Fibroblast of mammary gland (primary cell): ENCODE data around the gene KRT4.
A peak's percentile ranks its signal among the peaks of the same experiment; 100 is the strongest.

ENCODE experiments used
- DNase-seq: peaks from one replicate; pipeline ENCODE4 v3.0.0-alpha.2; 2010; ENCODE audit warnings: low read depth
- H3K4me3 ChIP-seq: 2 replicates; pipeline ENCODE4 v1.5.1; 2011; ENCODE audit warnings: low read depth, mild to moderate bottlenecking, low read length, moderate library complexity; ENCODE audit not compliant: control insufficient read depth
- CTCF ChIP-seq: conservative IDR thresholded peaks from 2 replicates; pipeline ENCODE4 v1.5.1; 2011; ENCODE audit warnings: low read depth, low read length, inconsistent platforms; ENCODE audit not compliant: control insufficient read depth, insufficient read depth

Gene KRT4

GRCh38 chr12:52801773-52802172, 12.1 kb downstream of the KRT4 start:
- DNase-seq = no peak
- no peak for TF ChIP-seq CTCF
- H3K4me3 ChIP-seq = no peak overlapping the region

GRCh38 chr12:52800259-52800917, 13.5 kb downstream of the KRT4 start:
- no peak for DNase-seq
- H3K4me3 ChIP-seq = no peak overlapping the region
- no peak for TF ChIP-seq CTCF

DNA sequence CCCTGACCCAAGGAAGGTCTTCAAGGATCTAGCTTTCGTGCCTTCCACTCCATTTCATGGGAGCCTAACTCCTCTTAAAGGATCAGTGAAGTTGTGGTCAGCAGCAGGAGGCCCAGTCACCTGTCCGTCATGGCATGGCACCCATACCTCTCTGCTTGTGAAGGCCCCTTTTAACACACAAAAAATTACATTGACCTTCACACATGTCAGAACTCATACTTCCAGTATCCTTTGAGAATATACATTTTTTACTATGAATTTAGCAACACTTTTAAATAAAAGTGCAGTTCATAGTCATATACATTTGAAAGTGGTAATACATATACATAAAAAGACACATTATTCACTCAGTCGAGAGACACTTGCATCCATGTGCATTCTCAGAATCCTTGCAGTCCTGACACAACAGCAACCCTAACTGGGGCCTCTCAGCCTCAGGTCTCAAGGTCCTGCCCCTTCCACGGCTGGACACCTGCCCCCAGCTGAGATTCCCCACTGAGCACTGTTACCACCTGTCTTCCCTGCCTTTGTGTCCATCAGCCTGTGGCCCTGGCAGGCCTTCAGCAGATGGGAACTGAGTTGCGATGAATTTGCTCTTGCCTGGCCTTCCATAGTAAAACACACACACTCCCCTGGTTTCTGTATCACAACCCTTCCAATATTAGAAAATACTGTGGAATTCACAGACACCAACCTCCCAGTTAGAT, 14.3 kb downstream of the KRT4 start:
- TF ChIP-seq CTCF = no peak
- no peak overlapping the region for H3K4me3 ChIP-seq
- no peak for DNase-seq

DNA sequence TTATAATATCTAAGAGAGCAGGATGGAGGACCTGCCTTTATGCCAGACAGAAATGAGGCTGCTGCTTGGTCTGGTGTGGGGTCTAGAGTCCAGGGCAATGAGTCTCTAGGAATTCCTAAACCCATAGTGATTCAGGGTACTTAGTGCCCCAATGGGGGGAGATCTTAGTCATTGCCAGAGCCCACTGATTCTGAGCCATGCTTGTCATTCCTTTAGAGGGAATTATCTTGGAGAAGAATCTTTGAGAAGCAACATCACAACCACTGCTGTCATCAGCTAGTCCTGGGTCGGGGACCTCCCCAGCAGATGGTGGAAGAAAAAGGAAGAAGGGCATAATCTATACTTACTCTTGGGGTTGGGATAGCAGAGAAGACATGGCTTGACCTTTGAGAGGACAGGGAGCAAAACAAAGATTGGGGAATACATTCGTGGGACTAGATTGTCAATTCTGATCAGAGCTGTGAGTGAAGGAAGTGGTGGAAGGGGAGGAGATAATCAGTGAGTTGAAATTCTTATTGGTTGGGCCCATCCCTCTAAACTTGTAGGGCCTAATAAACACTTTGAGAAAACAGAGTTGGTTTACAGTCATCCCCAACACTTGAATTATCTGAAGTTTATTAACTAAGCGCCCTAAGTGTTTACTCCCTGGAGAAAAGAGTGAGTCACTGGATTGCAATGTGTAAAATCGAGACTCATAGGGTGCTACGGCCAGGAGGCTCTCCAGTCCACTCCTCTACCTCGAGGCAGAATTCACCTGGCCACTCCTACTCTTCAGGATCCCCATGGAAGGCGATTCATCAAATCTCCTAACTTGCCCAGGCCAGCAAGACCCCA, 15.0 kb downstream of the KRT4 start:
- DNase-seq = peak; percentile 15
- no peak overlapping the region for H3K4me3 ChIP-seq
- no peak for TF ChIP-seq CTCF

DNA sequence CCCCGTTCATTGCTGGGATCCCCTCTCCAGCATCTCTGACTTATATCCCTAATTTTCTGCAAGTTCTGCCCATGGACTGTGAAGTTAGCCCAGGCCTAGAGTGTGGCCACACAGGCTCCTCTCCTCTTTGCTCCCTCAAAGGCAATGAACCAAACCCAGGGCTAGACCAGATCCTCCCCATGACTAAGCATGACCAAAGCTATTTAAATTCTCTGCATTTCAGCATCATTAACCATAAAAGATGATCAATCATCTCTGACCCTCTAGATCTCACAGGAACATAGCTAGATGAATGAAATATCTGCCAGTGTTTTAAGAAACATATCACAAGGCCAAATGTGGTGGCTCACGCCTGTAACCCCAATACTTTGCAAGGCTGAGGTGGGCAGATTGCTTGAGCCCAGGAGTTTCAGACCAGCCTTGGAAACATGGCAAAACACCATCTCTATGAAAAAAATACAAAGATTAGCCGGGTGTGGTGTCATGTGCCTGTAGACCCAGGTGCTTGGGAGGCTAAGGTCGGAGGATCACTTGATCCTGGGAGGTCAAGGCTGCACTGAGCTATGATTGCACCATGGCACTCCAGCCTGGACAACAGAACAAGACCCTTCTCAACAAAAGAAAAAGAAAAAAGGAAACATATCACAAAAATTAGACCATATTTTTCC, 15.8 kb downstream of the KRT4 start:
- no peak overlapping the region for H3K4me3 ChIP-seq
- TF ChIP-seq CTCF = no peak
- peak; percentile 70 for DNase-seq

- TF ChIP-seq CTCF = no peak
- H3K4me3 ChIP-seq = no peak overlapping the region
- DNase-seq = no peak
Observed at GRCh38 chr12:52797529-52797894, 16.4 kb downstream of the KRT4 start.
